Thymus (tissue), 11 donors: ENCODE data around the gene IP6K2. TPM values are rescaled to one million over a fixed set of nuclear protein-coding genes. Genes with fewer than 3 reads are reported as not detected.

Source experiments
- DNase-seq, 9 donors: peaks; one replicate each; pipeline ENCODE4 v3.0.0-alpha.2; 2013; ENCODE audit warnings: low spot score in 9 of 9, low read depth in 6 of 9, missing footprints in 1 of 9
- H3K27ac ChIP-seq, 2 donors: one replicate each; pipeline ENCODE4 v1.5.1; 2013; ENCODE audit warnings: control low read depth in 1 of 2, low read depth in 1 of 2, low read length in 1 of 2, mild to moderate bottlenecking in 1 of 2, moderate library complexity in 1 of 2
- H3K27me3 ChIP-seq, 2 donors: one replicate each; pipeline ENCODE4 v1.5.1; 2013; ENCODE audit warnings: low read length in 1 of 2; ENCODE audit not compliant: control insufficient read depth in 2 of 2, insufficient read depth in 1 of 2
- H3K36me3 ChIP-seq, 2 donors: one replicate each; pipeline ENCODE4 v1.5.1; 2013; ENCODE audit warnings: low read length in 1 of 2, mild to moderate bottlenecking in 1 of 2, moderate library complexity in 1 of 2; ENCODE audit not compliant: control insufficient read depth in 2 of 2, insufficient read depth in 2 of 2
- H3K4me1 ChIP-seq, 2 donors: one replicate each; pipeline ENCODE4 v1.5.1; 2013; ENCODE audit warnings: low read length in 2 of 2; ENCODE audit not compliant: control insufficient read depth in 2 of 2, insufficient read depth in 2 of 2
- H3K4me3 ChIP-seq, 2 donors: one replicate each; pipeline ENCODE4 v1.5.1; 2013; ENCODE audit warnings: low read length in 2 of 2, control low read depth in 1 of 2, mild to moderate bottlenecking in 1 of 2
- H3K9me3 ChIP-seq, 2 donors: one replicate each; pipeline ENCODE4 v1.5.1; 2013; ENCODE audit warnings: low read length in 1 of 2, mild to moderate bottlenecking in 1 of 2; ENCODE audit not compliant: control insufficient read depth in 2 of 2, insufficient read depth in 1 of 2
- WGBS: extraction: QIAGEN DNeasy Blood & Tissue Kit; methylation state at CpG from one replicate; pipeline ENCODE4 v1.1.7; 2013; 5-methylcytosine and 5-hydroxymethylcytosine counted together
- polyA plus RNA-seq: library from polyadenylated mRNA; stranded (reverse); fragments of 200-250 nt; gene quantifications from one replicate; pipeline ENCODE4 v1.2.3, GENCODE V29; 2013
- total RNA-seq: library from RNA; stranded (reverse); fragments of 120-200 nt; gene quantifications from one replicate; pipeline ENCODE4 v1.2.4, GENCODE V29; 2013
- donor health status: healthy.

Gene IP6K2
- total and polyA plus RNA-seq, 2 donors: 98.4 to 134 TPM

GRCh38 chr3:48715174-48715800 lies 1.7 kb downstream of the IP6K2 start:
- no peak overlapping the region for H3K27ac ChIP-seq
- no peak for DNase-seq
- no peaks in the 10 kb centered on the region for H3K27me3 ChIP-seq
- peak overlapping the region; percentile 80 to 100 for H3K4me3 ChIP-seq
- H3K4me1 ChIP-seq: peaks cover 11 to 29% of the 10 kb centered on the region in 2 donors
- H3K36me3 ChIP-seq: peaks cover 26 to 46% of the 10 kb centered on the region in 2 donors
- H3K9me3 ChIP-seq: no peaks in the 10 kb centered on the region

GRCh38 chr3:48711727-48712126 lies 5.3 kb downstream of the IP6K2 start:
- Histone ChIP-seq H3K36me3 (peaks cover 53 to 77% of the 10 kb centered on the region in 2 donors), H3K4me3 (no peak overlapping the region), H3K4me1 (peaks cover 11 to 24% of the 10 kb centered on the region in 2 donors), H3K9me3 (no peaks in the 10 kb centered on the region), H3K27me3 (no peaks in the 10 kb centered on the region), H3K27ac (no peak overlapping the region)
- 96% methylated on average over 2 of the region's 2 CpGs for WGBS
- DNase-seq: no peak

GRCh38 chr3:48709051-48709461 lies 8.0 kb downstream of the IP6K2 start:
- no peak for DNase-seq
- H3K27ac ChIP-seq: no peak overlapping the region

GRCh38 chr3:48708481-48708889 lies 8.5 kb downstream of the IP6K2 start:
- Histone ChIP-seq H3K27ac (no peak overlapping the region), H3K4me3 (no peak overlapping the region), H3K9me3 (no peaks in the 10 kb centered on the region), H3K27me3 (no peaks in the 10 kb centered on the region), H3K36me3 (peaks cover 60 to 80% of the 10 kb centered on the region in 2 donors), H3K4me1 (peaks cover 3 to 8% of the 10 kb centered on the region in 2 donors)
- WGBS: 92% methylated on average over 2 of the region's 2 CpGs
- DNase-seq: no peak

More at GRCh38 chr3:48709051-48709461, 8.0 kb downstream of the IP6K2 start:
- Histone ChIP-seq H3K9me3 (no peaks in the 10 kb centered on the region), H3K4me3 (no peak overlapping the region), H3K4me1 (peaks cover 3 to 10% of the 10 kb centered on the region in 2 donors), H3K36me3 (peaks cover 60 to 85% of the 10 kb centered on the region in 2 donors), H3K27me3 (no peaks in the 10 kb centered on the region)
- 93% methylated on average over 7 of the region's 7 CpGs for WGBS

GRCh38 chr3:48707157-48707556 lies 9.9 kb downstream of the IP6K2 start:
- H3K27me3 ChIP-seq: no peaks in the 10 kb centered on the region
- peaks cover 59 to 76% of the 10 kb centered on the region in 2 donors for H3K36me3 ChIP-seq
- 96% methylated on average over 5 of the region's 5 CpGs for WGBS
- H3K4me3 ChIP-seq: no peak overlapping the region
- no peaks in the 10 kb centered on the region for H3K9me3 ChIP-seq
- no peak for DNase-seq
- no peak overlapping the region for H3K27ac ChIP-seq
- peaks cover 2 to 3% of the 10 kb centered on the region in 2 donors for H3K4me1 ChIP-seq

- Histone ChIP-seq H3K4me3 (no peak overlapping the region), H3K27me3 (no peaks in the 10 kb centered on the region), H3K4me1 (no peaks in the 10 kb centered on the region), H3K27ac (no peak overlapping the region), H3K36me3 (peaks cover 37 to 72% of the 10 kb centered on the region in 2 donors), H3K9me3 (no peaks in the 10 kb centered on the region)
- DNase-seq: no peak
- 95% methylated on average over 6 of the region's 6 CpGs for WGBS
These were observed 14.6 kb downstream of the IP6K2 start for GRCh38 chr3:48702320-48702920.

- WGBS: 98% methylated on average over 11 of the region's 11 CpGs
- no peaks in the 10 kb centered on the region for H3K4me1 ChIP-seq
- H3K9me3 ChIP-seq: no peaks in the 10 kb centered on the region
- no peaks in the 10 kb centered on the region for H3K27me3 ChIP-seq
- no peak for DNase-seq
- H3K4me3 ChIP-seq: no peak overlapping the region
- peaks cover 32 to 71% of the 10 kb centered on the region in 2 donors for H3K36me3 ChIP-seq
- no peak overlapping the region for H3K27ac ChIP-seq
These were observed 16.2 kb downstream of the IP6K2 start for GRCh38 chr3:48700731-48701405.

GRCh38 chr3:48698891-48699290 lies 18.1 kb downstream of the IP6K2 start:
- DNase-seq: no peak
- H3K9me3 ChIP-seq: no peaks in the 10 kb centered on the region
- no peaks in the 10 kb centered on the region for H3K27me3 ChIP-seq
- no peak overlapping the region for H3K27ac ChIP-seq
- H3K4me1 ChIP-seq: no peaks in the 10 kb centered on the region
- H3K4me3 ChIP-seq: no peak overlapping the region
- H3K36me3 ChIP-seq: peaks cover 50 to 77% of the 10 kb centered on the region in 2 donors
- WGBS: 99% methylated on average over 8 of the region's 8 CpGs

- no peaks in the 10 kb centered on the region for H3K4me1 ChIP-seq
- DNase-seq: no peak
- no peak overlapping the region for H3K27ac ChIP-seq
- H3K9me3 ChIP-seq: no peaks in the 10 kb centered on the region
- H3K4me3 ChIP-seq: no peak overlapping the region
- H3K27me3 ChIP-seq: no peaks in the 10 kb centered on the region
- peaks cover 57 to 85% of the 10 kb centered on the region in 2 donors for H3K36me3 ChIP-seq
- 98% methylated on average over 3 of the region's 3 CpGs for WGBS
These were observed 19.1 kb downstream of the IP6K2 start for GRCh38 chr3:48697952-48698351.
